NCI-H526 (cell line): ENCODE results near the gene STIM1.
"Not testable (repeated sequence)": the region's sequence is repeated elsewhere in the genome, so short reads cannot be mapped to it uniquely, and the experiment has no call there.

Source experiments
- DNase-seq, 2 experiments: peaks; one replicate each; lab custom pipeline; 2025; lab: John Stamatoyannopoulos, UW

The STIM1 gene

GRCh38 chr11:3983101-3983500 lies 127.6 kb downstream of the STIM1 start:
- DNase-seq = no peak

- no peak for DNase-seq
These were observed 129.4 kb downstream of the STIM1 start for GRCh38 chr11:3984896-3985295.

- no peak for DNase-seq
These were observed 130.2 kb downstream of the STIM1 start for GRCh38 chr11:3985631-3986030.

GRCh38 chr11:3986301-3986700 lies 130.8 kb downstream of the STIM1 start:
- no peak for DNase-seq

- DNase-seq = no peak
These were observed 133.9 kb downstream of the STIM1 start for GRCh38 chr11:3989276-3989920.

- no peak for DNase-seq
These were observed 134.4 kb downstream of the STIM1 start for GRCh38 chr11:3989921-3990290.

- DNase-seq = no peak
These were observed 134.9 kb downstream of the STIM1 start for GRCh38 chr11:3990406-3990805.

- no peak for DNase-seq
These were observed 137.5 kb downstream of the STIM1 start for GRCh38 chr11:3992964-3993363.

GRCh38 chr11:3994030-3994640 lies 138.7 kb downstream of the STIM1 start:
- DNase-seq = no peak

GRCh38 chr11:3995307-3995706 lies 139.8 kb downstream of the STIM1 start:
- DNase-seq = no peak

- DNase-seq = no peak
These were observed 140.6 kb downstream of the STIM1 start for GRCh38 chr11:3995949-3996554.

GRCh38 chr11:3996651-3997050 lies 141.2 kb downstream of the STIM1 start:
- no peak for DNase-seq

- not testable (repeated sequence) for DNase-seq
These were observed 149.3 kb downstream of the STIM1 start for GRCh38 chr11:4004753-4005152.

GRCh38 chr11:4006946-4007680 lies 151.6 kb downstream of the STIM1 start:
- no peak for DNase-seq

GRCh38 chr11:4008116-4008515 lies 152.7 kb downstream of the STIM1 start:
- DNase-seq = no peak

- not testable (repeated sequence) for DNase-seq
These were observed 161.1 kb downstream of the STIM1 start for GRCh38 chr11:4016602-4017001.

GRCh38 chr11:4017129-4017528 lies 161.7 kb downstream of the STIM1 start:
- DNase-seq = no peak

GRCh38 chr11:4018641-4019040 lies 163.2 kb downstream of the STIM1 start:
- DNase-seq = no peak

GRCh38 chr11:4019891-4020290 lies 164.4 kb downstream of the STIM1 start:
- no peak for DNase-seq

GRCh38 chr11:4022669-4023068 lies 167.2 kb downstream of the STIM1 start:
- DNase-seq = no peak

- DNase-seq = no peak
These were observed 169.9 kb downstream of the STIM1 start for GRCh38 chr11:4025248-4025966.

- no peak for DNase-seq
These were observed 170.5 kb downstream of the STIM1 start for GRCh38 chr11:4025967-4026324.
